GM12878 (cell line): ENCODE measurements around the gene TOP1. TPM values are rescaled to one million over a fixed set of nuclear protein-coding genes. Genes with fewer than 3 reads are reported as not detected.

Experiments used
- ATF2 ChIP-seq: IDR thresholded peaks from 2 replicates; pipeline ENCODE4 v1.6.1; 2012; ENCODE audit warnings: low read length, inconsistent platforms
- CHD1 ChIP-seq: IDR thresholded peaks from 2 replicates; pipeline ENCODE4 v1.6.1; 2012; ENCODE audit warnings: low read depth, low read length, improper control_type of control experiment
- DPF2 ChIP-seq: fragments of 450-650 bp; IDR thresholded peaks from 2 replicates; pipeline ENCODE4 v1.6.1; 2017; ENCODE audit warnings: mild to moderate bottlenecking
- EP300 ChIP-seq, 2 experiments: fragments of 150-350 bp in 1 of 2; IDR thresholded peaks; 2 replicates each; pipeline ENCODE4 v1.6.1; 2011 to 2012; ENCODE audit warnings: low read depth in 2 of 2, low read length in 2 of 2, borderline replicate concordance in 1 of 2, improper control_type of control experiment in 1 of 2, inconsistent platforms in 1 of 2; ENCODE audit not compliant: control insufficient read depth in 1 of 2
- EZH2 ChIP-seq: IDR thresholded peaks from 2 replicates; pipeline ENCODE4 v1.6.1; 2012; ENCODE audit warnings: low read depth, mild to moderate bottlenecking, control low read depth, inconsistent platforms, low read length, borderline replicate concordance; ENCODE audit not compliant: control insufficient read depth
- IRF4 ChIP-seq: IDR thresholded peaks from 2 replicates; pipeline ENCODE4 v1.6.1; 2011; ENCODE audit warnings: low read depth, low read length
- LARP7 ChIP-seq: fragments of 450-650 bp; IDR thresholded peaks from 2 replicates; pipeline ENCODE4 v1.6.1; 2017; ENCODE audit warnings: mild to moderate bottlenecking
- POLR2AphosphoS2 ChIP-seq: IDR thresholded peaks from 2 replicates; pipeline ENCODE4 v1.6.1; 2011; ENCODE audit warnings: low read depth, mild to moderate bottlenecking, low read length, improper control_type of control experiment, moderate library complexity
- POLR2AphosphoS5 ChIP-seq: IDR thresholded peaks from 2 replicates; pipeline ENCODE4 v1.6.1; 2011; ENCODE audit warnings: mild to moderate bottlenecking, low read length, inconsistent platforms
- RELA ChIP-seq: fragments of 450-650 bp; IDR thresholded peaks from 2 replicates; pipeline ENCODE4 v1.8.0; 2014; ENCODE audit warnings: borderline replicate concordance; ENCODE audit not compliant: partially characterized antibody
- RFX5 ChIP-seq: IDR thresholded peaks from 2 replicates; pipeline ENCODE4 v1.6.1; 2011; ENCODE audit warnings: low read depth, low read length, improper control_type of control experiment
- SP1 ChIP-seq: IDR thresholded peaks from one replicate; pipeline ENCODE4 v1.6.1; 2011; ENCODE audit warnings: low read depth, low read length
- SREBF1 ChIP-seq: IDR thresholded peaks from 2 replicates; pipeline ENCODE4 v1.6.1; 2012; ENCODE audit warnings: mild to moderate bottlenecking, low read length
- TBL1XR1 ChIP-seq: IDR thresholded peaks from 2 replicates; pipeline ENCODE4 v1.6.1; 2012; ENCODE audit warnings: low read depth, low read length, improper control_type of control experiment
- ZNF592 ChIP-seq: fragments of 450-650 bp; IDR thresholded peaks from 2 replicates; pipeline ENCODE4 v1.6.1; 2017; ENCODE audit warnings: mild to moderate bottlenecking, moderate library complexity
- polyA plus RNA-seq, 11 experiments: library from polyadenylated mRNA; depleted of rRNA in 4 of 11; unstranded in 6 of 11; stranded (reverse) in 5 of 11; fragments of >200 nt; fragmentation: Nextera tagmentation in 4 of 11; fragmentation: Illumina TruSeq in 1 of 11; extraction: Ambion mirVana in 4 of 11; extraction: Trizol in 1 of 11; gene quantifications; 1 replicate in 1 of 11; 2 replicates in 10 of 11; pipeline versions ENCODE4 v1.2.1 to v1.2.3, GENCODE V29; 2011 to 2016; ENCODE audit warnings: inconsistent platforms in 2 of 11, missing spikeins in 2 of 11, low read depth in 1 of 11
- total RNA-seq, 4 experiments: library from RNA; depleted of rRNA in 3 of 4; stranded (reverse); fragments of >200 nt in 3 of 4; fragmentation: Illumina TruSeq in 1 of 4; extraction: Trizol in 1 of 4; gene quantifications; 2 replicates each; pipeline versions ENCODE4 v1.2.1 to v1.2.3, GENCODE V29; 2013 to 2021
- TF ChIP-seq, protein P1 (sequence below): IDR thresholded peaks from 2 replicates; pipeline ENCODE4 v1.6.1; 2012; ENCODE audit warnings: mild to moderate bottlenecking, low read depth, low read length
- TF ChIP-seq, protein P2 (sequence below): IDR thresholded peaks from 2 replicates; pipeline ENCODE4 v1.6.1; 2012; ENCODE audit warnings: low read depth, low read length, improper control_type of control experiment
- TF ChIP-seq, protein P3 (sequence below): IDR thresholded peaks from 2 replicates; pipeline ENCODE4 v1.6.1; 2011; ENCODE audit warnings: low read depth, low read length, improper control_type of control experiment, borderline replicate concordance

The TOP1 gene
- total and polyA plus RNA-seq, 10 of the 15 experiments (the other 5 are each of a cell fraction or from before 2014, with no cell fraction given) = 21.5 to 128 (median 47.3) TPM

- peak; percentile 57; the same call in 1 of the 2 replicates for TF ChIP-seq ZNF592
- peak; percentile 94 for TF ChIP-seq IRF4
- TF ChIP-seq TBL1XR1 = peak; percentile 84
- TF ChIP-seq EZH2 = no peak
- TF ChIP-seq DPF2 = peak; percentile 94
- no peak for TF ChIP-seq LARP7
- TF ChIP-seq, protein P1, sequence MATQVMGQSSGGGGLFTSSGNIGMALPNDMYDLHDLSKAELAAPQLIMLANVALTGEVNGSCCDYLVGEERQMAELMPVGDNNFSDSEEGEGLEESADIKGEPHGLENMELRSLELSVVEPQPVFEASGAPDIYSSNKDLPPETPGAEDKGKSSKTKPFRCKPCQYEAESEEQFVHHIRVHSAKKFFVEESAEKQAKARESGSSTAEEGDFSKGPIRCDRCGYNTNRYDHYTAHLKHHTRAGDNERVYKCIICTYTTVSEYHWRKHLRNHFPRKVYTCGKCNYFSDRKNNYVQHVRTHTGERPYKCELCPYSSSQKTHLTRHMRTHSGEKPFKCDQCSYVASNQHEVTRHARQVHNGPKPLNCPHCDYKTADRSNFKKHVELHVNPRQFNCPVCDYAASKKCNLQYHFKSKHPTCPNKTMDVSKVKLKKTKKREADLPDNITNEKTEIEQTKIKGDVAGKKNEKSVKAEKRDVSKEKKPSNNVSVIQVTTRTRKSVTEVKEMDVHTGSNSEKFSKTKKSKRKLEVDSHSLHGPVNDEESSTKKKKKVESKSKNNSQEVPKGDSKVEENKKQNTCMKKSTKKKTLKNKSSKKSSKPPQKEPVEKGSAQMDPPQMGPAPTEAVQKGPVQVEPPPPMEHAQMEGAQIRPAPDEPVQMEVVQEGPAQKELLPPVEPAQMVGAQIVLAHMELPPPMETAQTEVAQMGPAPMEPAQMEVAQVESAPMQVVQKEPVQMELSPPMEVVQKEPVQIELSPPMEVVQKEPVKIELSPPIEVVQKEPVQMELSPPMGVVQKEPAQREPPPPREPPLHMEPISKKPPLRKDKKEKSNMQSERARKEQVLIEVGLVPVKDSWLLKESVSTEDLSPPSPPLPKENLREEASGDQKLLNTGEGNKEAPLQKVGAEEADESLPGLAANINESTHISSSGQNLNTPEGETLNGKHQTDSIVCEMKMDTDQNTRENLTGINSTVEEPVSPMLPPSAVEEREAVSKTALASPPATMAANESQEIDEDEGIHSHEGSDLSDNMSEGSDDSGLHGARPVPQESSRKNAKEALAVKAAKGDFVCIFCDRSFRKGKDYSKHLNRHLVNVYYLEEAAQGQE = no peak
- TF ChIP-seq, protein P2, sequence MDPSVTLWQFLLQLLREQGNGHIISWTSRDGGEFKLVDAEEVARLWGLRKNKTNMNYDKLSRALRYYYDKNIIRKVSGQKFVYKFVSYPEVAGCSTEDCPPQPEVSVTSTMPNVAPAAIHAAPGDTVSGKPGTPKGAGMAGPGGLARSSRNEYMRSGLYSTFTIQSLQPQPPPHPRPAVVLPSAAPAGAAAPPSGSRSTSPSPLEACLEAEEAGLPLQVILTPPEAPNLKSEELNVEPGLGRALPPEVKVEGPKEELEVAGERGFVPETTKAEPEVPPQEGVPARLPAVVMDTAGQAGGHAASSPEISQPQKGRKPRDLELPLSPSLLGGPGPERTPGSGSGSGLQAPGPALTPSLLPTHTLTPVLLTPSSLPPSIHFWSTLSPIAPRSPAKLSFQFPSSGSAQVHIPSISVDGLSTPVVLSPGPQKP = 0 out of 2 replicates have a peak, but pooled peaks have one; percentile 9
- peak; percentile 63 for TF ChIP-seq POLR2AphosphoS5
- TF ChIP-seq, protein P3, sequence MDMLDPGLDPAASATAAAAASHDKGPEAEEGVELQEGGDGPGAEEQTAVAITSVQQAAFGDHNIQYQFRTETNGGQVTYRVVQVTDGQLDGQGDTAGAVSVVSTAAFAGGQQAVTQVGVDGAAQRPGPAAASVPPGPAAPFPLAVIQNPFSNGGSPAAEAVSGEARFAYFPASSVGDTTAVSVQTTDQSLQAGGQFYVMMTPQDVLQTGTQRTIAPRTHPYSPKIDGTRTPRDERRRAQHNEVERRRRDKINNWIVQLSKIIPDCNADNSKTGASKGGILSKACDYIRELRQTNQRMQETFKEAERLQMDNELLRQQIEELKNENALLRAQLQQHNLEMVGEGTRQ = no peak
- TF ChIP-seq SP1 = peak; percentile 76
- TF ChIP-seq SREBF1 = no peak
- peak; percentile 84 for TF ChIP-seq ATF2
- TF ChIP-seq POLR2AphosphoS2 = no peak
- no peak for TF ChIP-seq RFX5
- no peak for TF ChIP-seq RELA
- 0 out of 2 replicates have a peak, but pooled peaks have one; percentile 17 for TF ChIP-seq CHD1
- TF ChIP-seq EP300 (IDR thresholded peaks at IDR 0.05; ENCODE audit: borderline replicate concordance in 1 of 2, control insufficient read depth in 1 of 2, low read depth in 2 of 2, low read length in 2 of 2) = peak; percentile 79 to 92; a peak in 3 of 4 replicates
Measured at GRCh38 chr20:40991181-40991889, 37.3 kb upstream of the TOP1 start (continued).
